Fibroblast of lung (primary cell): ENCODE data around the gene CRAMP1. TPM values are rescaled to one million over a fixed set of nuclear protein-coding genes. Genes with fewer than 3 reads are reported as not detected.

Experiments
- DNase-seq, 2 donors: peaks; one replicate each; pipeline versions ENCODE4 v3.0.0 to v3.0.0-alpha.2; 2010; ENCODE audit warnings: low read depth in 2 of 2
- H2AFZ ChIP-seq: 2 replicates; pipeline ENCODE4 v1.5.1; 2012; ENCODE audit warnings: low read length, control low read depth, inconsistent platforms
- H3K27ac ChIP-seq: 2 replicates; pipeline ENCODE4 v1.5.1; 2011; ENCODE audit warnings: low read length, control low read depth; ENCODE audit not compliant: insufficient read depth
- H3K27me3 ChIP-seq: 2 replicates; pipeline ENCODE4 v1.5.1; 2011; ENCODE audit warnings: mild to moderate bottlenecking, low read length; ENCODE audit not compliant: control insufficient read depth, insufficient read depth
- H3K36me3 ChIP-seq: 2 replicates; pipeline ENCODE4 v1.5.1; 2011; ENCODE audit warnings: low read length; ENCODE audit not compliant: control insufficient read depth, insufficient read depth
- H3K4me1 ChIP-seq: 2 replicates; pipeline ENCODE4 v1.5.1; 2011; ENCODE audit warnings: low read length; ENCODE audit not compliant: control insufficient read depth, insufficient read depth; ENCODE audit errors: extremely low read depth
- H3K4me2 ChIP-seq: 2 replicates; pipeline ENCODE4 v1.5.1; 2011; ENCODE audit warnings: low read length, control low read depth; ENCODE audit not compliant: insufficient read depth; ENCODE audit errors: extremely low read depth
- H3K4me3 ChIP-seq, 4 experiments: fragments of 200-600 bp in 1 of 4; sonication (generic) in 1 of 4; replicated peaks in 1 of 4; 2 replicates each; pipeline ENCODE4 v1.5.1; 2011 to 2016; ENCODE audit warnings: low read length in 4 of 4, low read depth in 3 of 4, mild to moderate bottlenecking in 3 of 4, control low read depth in 2 of 4, inconsistent platforms in 1 of 4, mixed read lengths in 1 of 4; ENCODE audit not compliant: insufficient read depth in 1 of 4; ENCODE audit errors: control extremely low read depth in 1 of 4
- H3K79me2 ChIP-seq: 2 replicates; pipeline ENCODE4 v1.5.1; 2012; ENCODE audit warnings: mild to moderate bottlenecking, low read length, inconsistent platforms; ENCODE audit not compliant: control insufficient read depth, insufficient read depth
- H3K9ac ChIP-seq: 2 replicates; pipeline ENCODE4 v1.5.1; 2011; ENCODE audit warnings: mild to moderate bottlenecking, low read length, control low read depth; ENCODE audit not compliant: insufficient read depth
- H3K9me3 ChIP-seq: 2 replicates; pipeline ENCODE4 v1.5.1; 2012; ENCODE audit warnings: low read depth, low read length; ENCODE audit not compliant: control insufficient read depth, insufficient read depth
- H4K20me1 ChIP-seq: 2 replicates; pipeline ENCODE4 v1.5.1; 2011; ENCODE audit warnings: low read length; ENCODE audit not compliant: control insufficient read depth, insufficient read depth; ENCODE audit errors: extremely low read depth
- EZH2 ChIP-seq: IDR thresholded peaks from 2 replicates; pipeline ENCODE4 v1.5.1; 2012; ENCODE audit warnings: low read length, control low read depth, mild to moderate bottlenecking; ENCODE audit errors: missing control alignments
- polyA plus RNA-seq, 2 donors: library from polyadenylated mRNA; depleted of rRNA in 1 of 2; stranded (reverse) in 1 of 2; unstranded in 1 of 2; fragments of >200 nt; gene quantifications; 2 replicates each; pipeline ENCODE4 v1.2.1, GENCODE V29; 2011 to 2012; ENCODE audit warnings: missing spikeins in 1 of 2
- total RNA-seq: library from RNA; depleted of rRNA; stranded (reverse); fragments of >200 nt; gene quantifications from 2 replicates; pipeline ENCODE4 v1.2.1, GENCODE V29; 2014
- TF ChIP-seq, protein P1 (sequence below), 2 donors: IDR thresholded peaks in 1 of 2; conservative IDR thresholded peaks in 1 of 2; 1 replicate in 1 of 2; 2 replicates in 1 of 2; pipeline ENCODE4 v1.5.1; 2011 to 2012; ENCODE audit warnings: low read length in 2 of 2, control low read depth in 1 of 2, inconsistent platforms in 1 of 2, low read depth in 1 of 2, mild to moderate bottlenecking in 1 of 2

The CRAMP1 gene
- total and polyA plus RNA-seq, 2 donors (not counting 1 experiment from before 2014, with no cell fraction given), result 6.2 to 7.8 TPM

DNA sequence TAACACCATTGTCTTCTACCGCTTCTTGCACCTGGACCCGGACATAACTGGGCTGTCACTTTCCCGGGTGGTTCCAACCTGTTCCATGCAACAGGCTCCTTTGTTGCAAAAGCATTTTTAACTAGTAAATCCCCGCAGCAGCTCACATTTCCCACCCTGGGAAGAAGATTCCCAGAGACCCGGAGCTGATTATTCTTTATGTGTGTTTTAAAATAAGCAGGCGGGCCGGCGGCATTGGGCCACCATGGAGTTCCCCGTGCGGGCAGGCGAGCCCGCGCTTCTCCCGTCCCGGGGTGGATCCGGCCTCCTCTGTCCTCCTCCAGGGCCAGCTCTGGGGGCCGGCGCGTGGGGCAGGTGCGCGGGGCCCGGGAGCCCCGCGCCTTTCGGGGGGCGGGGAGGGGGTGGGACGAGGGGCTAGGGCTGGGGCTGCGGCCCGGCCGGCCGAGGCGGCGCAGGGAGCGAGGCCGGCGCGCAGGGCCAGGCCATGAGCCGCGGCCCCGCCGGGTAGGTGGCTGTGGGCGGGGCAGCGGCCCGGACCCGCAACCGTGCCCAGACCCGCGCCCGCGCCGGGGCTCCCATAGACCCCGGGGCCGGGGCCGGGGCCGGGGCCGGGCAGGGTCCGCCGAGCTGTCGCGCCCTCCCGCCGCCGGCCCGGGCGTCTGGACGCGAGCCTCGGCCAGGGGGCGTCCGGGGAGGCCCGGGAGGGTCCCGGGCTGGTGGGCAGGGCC lies 1.7 kb downstream of the CRAMP1 start:
- Histone ChIP-seq H2AFZ (no peak overlapping the region), H3K79me2 (peaks cover 55% of the 10 kb centered on the region), H3K4me1 (peaks cover 2% of the 10 kb centered on the region), H3K4me3 (peak overlapping the region; percentile 78 to 90 (median 82)), H3K27ac (no peak overlapping the region), H3K9me3 (no peaks in the 10 kb centered on the region), H3K4me2 (peak overlapping the region; percentile 100), H3K27me3 (no peaks in the 10 kb centered on the region), H3K9ac (peak overlapping the region; percentile 72), H4K20me1 (no peaks in the 10 kb centered on the region), H3K36me3 (peaks cover 4% of the 10 kb centered on the region)
- no peak for DNase-seq
- TF ChIP-seq EZH2, result no peak
- TF ChIP-seq, protein P1, sequence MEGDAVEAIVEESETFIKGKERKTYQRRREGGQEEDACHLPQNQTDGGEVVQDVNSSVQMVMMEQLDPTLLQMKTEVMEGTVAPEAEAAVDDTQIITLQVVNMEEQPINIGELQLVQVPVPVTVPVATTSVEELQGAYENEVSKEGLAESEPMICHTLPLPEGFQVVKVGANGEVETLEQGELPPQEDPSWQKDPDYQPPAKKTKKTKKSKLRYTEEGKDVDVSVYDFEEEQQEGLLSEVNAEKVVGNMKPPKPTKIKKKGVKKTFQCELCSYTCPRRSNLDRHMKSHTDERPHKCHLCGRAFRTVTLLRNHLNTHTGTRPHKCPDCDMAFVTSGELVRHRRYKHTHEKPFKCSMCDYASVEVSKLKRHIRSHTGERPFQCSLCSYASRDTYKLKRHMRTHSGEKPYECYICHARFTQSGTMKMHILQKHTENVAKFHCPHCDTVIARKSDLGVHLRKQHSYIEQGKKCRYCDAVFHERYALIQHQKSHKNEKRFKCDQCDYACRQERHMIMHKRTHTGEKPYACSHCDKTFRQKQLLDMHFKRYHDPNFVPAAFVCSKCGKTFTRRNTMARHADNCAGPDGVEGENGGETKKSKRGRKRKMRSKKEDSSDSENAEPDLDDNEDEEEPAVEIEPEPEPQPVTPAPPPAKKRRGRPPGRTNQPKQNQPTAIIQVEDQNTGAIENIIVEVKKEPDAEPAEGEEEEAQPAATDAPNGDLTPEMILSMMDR (conservative IDR thresholded peaks at IDR 0.05 in 1 of 2, IDR thresholded peaks at IDR 0.05 in 1 of 2; ENCODE audit: low read depth in 1 of 2, low read length in 2 of 2), result no peak

DNA sequence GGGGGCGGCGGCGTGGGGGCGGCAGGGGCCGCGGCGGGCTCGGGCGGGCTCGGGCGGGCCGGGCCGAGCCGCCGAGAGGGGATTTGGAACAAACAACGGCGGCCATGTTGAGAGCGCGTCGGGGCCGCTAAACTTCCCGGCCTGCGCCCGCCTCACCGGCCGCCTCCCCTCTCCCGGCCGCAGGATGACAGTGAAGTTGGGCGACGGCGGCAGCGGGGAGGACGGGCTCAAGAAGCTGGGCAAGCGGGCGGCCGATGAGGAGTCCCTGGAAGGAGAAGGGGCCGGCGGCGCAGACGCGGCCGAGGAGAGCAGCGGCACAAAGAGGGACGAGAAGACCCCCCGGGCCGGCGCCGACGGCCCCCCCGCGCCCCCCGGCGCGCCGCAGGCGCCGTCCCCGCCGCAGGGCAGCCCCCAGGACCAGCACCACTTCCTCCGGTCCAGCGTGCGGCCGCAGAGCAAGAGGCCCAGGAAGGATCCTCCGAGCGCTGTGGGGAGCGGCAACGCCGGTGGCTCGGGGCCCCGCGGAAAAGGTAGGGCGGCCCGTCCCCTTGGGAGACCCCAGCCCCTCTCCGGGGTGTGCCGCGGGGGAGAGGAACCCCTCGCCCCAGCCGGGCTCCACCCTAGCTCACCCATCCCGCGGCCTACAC lies 2.4 kb downstream of the CRAMP1 start:
- Histone ChIP-seq H3K9ac (peak overlapping the region; percentile 76), H3K4me1 (peaks cover 2% of the 10 kb centered on the region), H2AFZ (no peak overlapping the region), H4K20me1 (no peaks in the 10 kb centered on the region), H3K4me2 (peak overlapping the region; percentile 70), H3K36me3 (peaks cover 4% of the 10 kb centered on the region), H3K4me3 (peak overlapping the region; percentile 64 to 87 (median 78)), H3K27me3 (no peaks in the 10 kb centered on the region), H3K9me3 (no peaks in the 10 kb centered on the region), H3K27ac (peak overlapping the region; percentile 64), H3K79me2 (peaks cover 61% of the 10 kb centered on the region)
- TF ChIP-seq, protein P1 (conservative IDR thresholded peaks at IDR 0.05 in 1 of 2, IDR thresholded peaks at IDR 0.05 in 1 of 2; ENCODE audit: low read depth in 1 of 2, low read length in 2 of 2), result no peak
- TF ChIP-seq EZH2, result no peak
- peak; percentile 28 to 38 for DNase-seq

DNA sequence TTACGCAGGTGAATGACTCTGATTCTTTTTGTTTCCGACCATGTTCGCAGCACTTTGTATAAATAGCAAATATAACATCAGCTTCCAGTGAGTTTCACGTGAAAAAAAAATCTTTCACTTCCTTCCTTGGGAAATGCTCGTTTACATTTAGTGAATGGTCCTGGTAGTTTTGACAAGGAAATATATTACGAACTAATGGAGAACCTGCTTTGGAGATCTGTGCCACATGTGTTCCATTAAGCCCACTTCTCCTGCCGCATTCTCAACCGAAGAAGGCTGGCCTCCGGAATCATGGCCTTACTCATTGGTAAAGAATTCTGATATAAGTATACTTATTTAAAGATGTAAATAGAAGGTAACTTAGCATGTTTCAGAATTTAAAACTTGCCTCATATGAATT lies 3.6 kb downstream of the CRAMP1 start:
- Histone ChIP-seq H3K36me3 (peaks cover 5% of the 10 kb centered on the region), H3K9ac (no peak overlapping the region), H3K9me3 (no peaks in the 10 kb centered on the region), H3K4me2 (peak overlapping the region; percentile 70), H4K20me1 (no peaks in the 10 kb centered on the region), H3K27me3 (no peaks in the 10 kb centered on the region), H3K4me3 (peak overlapping the region; percentile 64 to 87 (median 78)), H3K27ac (no peak overlapping the region), H3K79me2 (peaks cover 71% of the 10 kb centered on the region), H3K4me1 (peaks cover 2% of the 10 kb centered on the region), H2AFZ (no peak overlapping the region)
- peak; percentile 11 to 45 for DNase-seq
- TF ChIP-seq, protein P1 (conservative IDR thresholded peaks at IDR 0.05 in 1 of 2, IDR thresholded peaks at IDR 0.05 in 1 of 2; ENCODE audit: low read depth in 1 of 2, low read length in 2 of 2), result no peak
- TF ChIP-seq EZH2, result no peak
